Measurements from ENCODE around the gene NOTCH1. TPM values are rescaled to one million over a fixed set of nuclear protein-coding genes. Genes with fewer than 3 reads are reported as not detected.

Gene NOTCH1
- total and polyA plus RNA-seq, 2 of the 4 experiments (the other 2 are of a cell fraction): 1.8 to 6.0 TPM

DNA sequence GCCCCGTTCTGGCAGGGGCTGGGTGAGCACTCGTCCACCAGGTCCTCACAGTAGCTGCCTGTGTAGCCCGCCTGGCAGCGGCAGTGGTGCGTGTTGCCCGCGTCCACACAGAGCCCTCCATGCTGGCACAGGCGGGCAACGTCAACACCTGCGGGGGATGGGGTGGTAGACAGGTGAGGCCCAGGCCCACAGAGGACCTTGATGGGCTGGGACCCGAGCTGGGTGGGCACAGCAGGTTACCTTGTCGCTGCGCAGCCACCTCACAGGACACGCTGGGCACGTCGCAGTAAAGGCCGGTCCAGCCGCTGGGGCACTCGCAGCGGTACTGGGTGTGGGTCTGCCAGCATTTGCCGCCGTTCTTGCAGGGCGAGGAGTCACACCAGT is 37.9 kb downstream of the NOTCH1 start:
- no peaks in the 10 kb centered on the region for H3K9me3 ChIP-seq (ENCODE audit: control insufficient read depth, insufficient read depth, low read length)
- intact Hi-C loops (cut with micrococcal nuclease): no loop called here
- H2BK15ac ChIP-seq (ENCODE audit: low read depth, low read length): no peak overlapping the region
- no peak overlapping the region for H2BK5ac ChIP-seq (ENCODE audit: low read depth, low read length, poor library complexity, severe bottlenecking)
- H2BK20ac ChIP-seq (ENCODE audit: low read depth, low read length): no peak overlapping the region
- no peak overlapping the region for H3K4me3 ChIP-seq (ENCODE audit: insufficient read depth, low read depth, low read length)
- no peaks in the 10 kb centered on the region for H3K27me3 ChIP-seq (ENCODE audit: control insufficient read depth, insufficient read depth, low read length)
- dilution Hi-C loops (cut with HindIII; ENCODE audit: low sequenced_read_pairs, unreplicated experiment): no loop called here
- no peak overlapping the region for H3K4ac ChIP-seq (ENCODE audit: low read depth, low read length)
- no peak overlapping the region for H2AK5ac ChIP-seq (ENCODE audit: low read depth, low read length)
- H3K23ac ChIP-seq (ENCODE audit: low read depth, low read length): no peak overlapping the region
- no TSS peak for BruUV-seq (replicated peaks)
- no peaks in the 10 kb centered on the region for H4K20me1 ChIP-seq (ENCODE audit: insufficient read depth, low read length)
- H3K56ac ChIP-seq (ENCODE audit: extremely low read depth, insufficient read depth, low read length): no peak overlapping the region
- no peak for ATAC-seq (ENCODE audit: low read depth)
- H3K14ac ChIP-seq (replicated peaks; ENCODE audit: low read depth, low read length): no peak overlapping the region
- DNase-seq: no peak
- H4K5ac ChIP-seq (ENCODE audit: low read depth, low read length): no peak overlapping the region
- H2AFZ ChIP-seq (replicated peaks; ENCODE audit: low read length, poor library complexity): no peak overlapping the region
- H3K4me2 ChIP-seq (ENCODE audit: low read depth, low read length): no peak overlapping the region
- H3K79me1 ChIP-seq (ENCODE audit: low read depth in 1 of 2, low read length in 2 of 2): no peaks in the 10 kb centered on the region
- H2BK120ac ChIP-seq (ENCODE audit: low read depth, low read length): no peak overlapping the region
- H3K9me1 ChIP-seq (ENCODE audit: insufficient read depth, low read length): no peaks in the 10 kb centered on the region
- H2AK9ac ChIP-seq (replicated peaks; ENCODE audit: low read depth, low read length, poor library complexity): no peak overlapping the region
- 100% methylated on average over 11 of the region's 23 CpGs; no CpG with 5 or more reads in 1 of the 2 experiments for WGBS, 2 experiments (ENCODE audit: extremely low coverage in 2 of 2, insufficient read length in 1 of 2)
- ChIA-PET POLR2A (ENCODE audit: unreplicated experiment) (no interaction called here), CTCF (no interaction called here)
- no peak overlapping the region for H3K27ac ChIP-seq (ENCODE audit: insufficient read depth, low read length)
- no peak overlapping the region for H4K91ac ChIP-seq (ENCODE audit: insufficient read depth, low read depth, low read length)
- H4K8ac ChIP-seq (ENCODE audit: low read depth in 2 of 2, low read length in 2 of 2): no peak overlapping the region
- no peak overlapping the region for H3K9ac ChIP-seq (ENCODE audit: low read depth, low read length)
- H3K18ac ChIP-seq (ENCODE audit: low read depth, low read length): no peak overlapping the region
- TF ChIP-seq POLR2A (IDR thresholded peaks at IDR 0.05; ENCODE audit: low read depth, low read length): no peak
- no peaks in the 10 kb centered on the region for H3K4me1 ChIP-seq (ENCODE audit: control insufficient read depth, insufficient read depth, low read length)
- in situ Hi-C loops (cut with MboI; ENCODE audit: low sequenced_read_pairs): no loop called here
- H3K36me3 ChIP-seq (ENCODE audit: control insufficient read depth, insufficient read depth, low read length): peaks cover 74% of the 10 kb centered on the region

Data from IMR-90 (cell line).